Neural progenitor cell (in vitro differentiated cells): ENCODE results near the gene HS6ST3. TPM values are rescaled to one million over a fixed set of nuclear protein-coding genes. Genes with fewer than 3 reads are reported as not detected.

Experiments used
- DNase-seq: peaks from one replicate; pipeline ENCODE4 v3.0.0-alpha.2; 2016; ENCODE audit warnings: low spot score
- H2AFZ ChIP-seq: fragments of 200-600 bp; sonication (generic); replicated peaks from 2 replicates; pipeline ENCODE4 v1.6.1; 2016; ENCODE audit warnings: antibody characterized with exemption
- H3F3A ChIP-seq: fragments of 200-600 bp; sonication (generic); 2 replicates; pipeline ENCODE4 v1.6.1; 2016; ENCODE audit warnings: antibody characterized with exemption, low read depth
- H3K27ac ChIP-seq: fragments of 200-600 bp; sonication (generic); 2 replicates; pipeline ENCODE4 v1.5.1; 2016; ENCODE audit warnings: mild to moderate bottlenecking
- H3K27me3 ChIP-seq: fragments of 200-600 bp; sonication (generic); 2 replicates; pipeline ENCODE4 v1.6.1; 2016; ENCODE audit warnings: mild to moderate bottlenecking, moderate library complexity
- H3K36me3 ChIP-seq: fragments of 200-600 bp; sonication (generic); 2 replicates; pipeline ENCODE4 v1.5.1; 2016
- H3K4me1 ChIP-seq: fragments of 200-600 bp; sonication (generic); 2 replicates; pipeline ENCODE4 v1.6.1; 2016; ENCODE audit warnings: mixed run types
- H3K4me2 ChIP-seq: fragments of 200-600 bp; sonication (generic); 2 replicates; pipeline ENCODE4 v1.6.1; 2016
- H3K4me3 ChIP-seq: fragments of 200-600 bp; sonication (generic); 2 replicates; pipeline ENCODE4 v1.5.1; 2016
- H3K79me2 ChIP-seq: fragments of 200-600 bp; sonication (generic); 2 replicates; pipeline ENCODE4 v1.6.1; 2016; ENCODE audit warnings: low read depth
- H3K9ac ChIP-seq: fragments of 200-600 bp; sonication (generic); 2 replicates; pipeline ENCODE4 v1.6.1; 2016
- H3K9me3 ChIP-seq: fragments of 200-600 bp; sonication (generic); 2 replicates; pipeline ENCODE4 v1.5.1; 2016; ENCODE audit warnings: low read depth
- H4K20me1 ChIP-seq: fragments of 200-600 bp; sonication (generic); 2 replicates; pipeline ENCODE4 v1.6.1; 2016; ENCODE audit warnings: low read depth
- H3K27ac Mint-ChIP-seq: 3 replicates; pipeline ENCODE4 v1.8.0; 2021; ENCODE audit warnings: mixed read lengths
- H3K27me3 Mint-ChIP-seq: 2 replicates; pipeline ENCODE4 v1.8.0; 2022; ENCODE audit warnings: low read depth, mild to moderate bottlenecking, inconsistent platforms, moderate library complexity, mixed read lengths; ENCODE audit not compliant: insufficient read depth
- H3K36me3 Mint-ChIP-seq: 3 replicates; pipeline ENCODE4 v1.8.0; 2021; ENCODE audit warnings: mixed read lengths
- H3K4me1 Mint-ChIP-seq: 3 replicates; pipeline ENCODE4 v1.8.0; 2021; ENCODE audit warnings: mixed read lengths
- H3K4me3 Mint-ChIP-seq: 3 replicates; pipeline ENCODE4 v1.8.0; 2021; ENCODE audit warnings: mild to moderate bottlenecking, moderate library complexity, mixed read lengths
- H3K9me3 Mint-ChIP-seq: 3 replicates; pipeline ENCODE4 v1.8.0; 2020; ENCODE audit warnings: mixed read lengths
- EZH2 ChIP-seq: fragments of 200-600 bp; sonication (generic); IDR thresholded peaks from 2 replicates; pipeline ENCODE4 v1.6.1; 2017; ENCODE audit warnings: antibody characterized with exemption, mild to moderate bottlenecking, moderate library complexity
- EZH2phosphoT487 ChIP-seq: fragments of 200-600 bp; sonication (generic); IDR thresholded peaks from 2 replicates; pipeline ENCODE4 v1.6.1; 2017; ENCODE audit warnings: antibody characterized with exemption
- total RNA-seq: library from RNA; depleted of rRNA; stranded (reverse); fragments of >200 nt; gene quantifications from 2 replicates; pipeline ENCODE4 v1.2.3, GENCODE V29; 2015; ENCODE audit warnings: low replicate concordance
- TF ChIP-seq, protein P1 (sequence below): fragments of 200-600 bp; sonication (generic); IDR thresholded peaks from 2 replicates; pipeline ENCODE4 v1.5.1; 2017; ENCODE audit warnings: antibody characterized with exemption, mild to moderate bottlenecking

The HS6ST3 gene
- total RNA-seq, 1 donor from 2014 or later: 0.39 TPM

- peaks cover 3% of the 10 kb centered on the region for H3K27me3 Mint-ChIP-seq
These were observed 546.2 kb downstream of the HS6ST3 start for GRCh38 chr13:96636001-96636709.

GRCh38 chr13:96637039-96637438 is 547.1 kb downstream of the HS6ST3 start:
- Histone ChIP-seq H3K27me3 (no peaks in the 10 kb centered on the region), H4K20me1 (no peaks in the 10 kb centered on the region), H3K79me2 (no peaks in the 10 kb centered on the region), H3K4me3 (no peak overlapping the region), H3K36me3 (no peaks in the 10 kb centered on the region), H3K9me3 (no peaks in the 10 kb centered on the region), H3K4me2 (no peak overlapping the region), H2AFZ (no peak overlapping the region), H3F3A (no peaks in the 10 kb centered on the region), H3K4me1 (no peaks in the 10 kb centered on the region), H3K27ac (no peak overlapping the region), H3K9ac (no peak overlapping the region)
- TF ChIP-seq EZH2 (no peak), EZH2phosphoT487 (no peak)
- TF ChIP-seq, protein P1, sequence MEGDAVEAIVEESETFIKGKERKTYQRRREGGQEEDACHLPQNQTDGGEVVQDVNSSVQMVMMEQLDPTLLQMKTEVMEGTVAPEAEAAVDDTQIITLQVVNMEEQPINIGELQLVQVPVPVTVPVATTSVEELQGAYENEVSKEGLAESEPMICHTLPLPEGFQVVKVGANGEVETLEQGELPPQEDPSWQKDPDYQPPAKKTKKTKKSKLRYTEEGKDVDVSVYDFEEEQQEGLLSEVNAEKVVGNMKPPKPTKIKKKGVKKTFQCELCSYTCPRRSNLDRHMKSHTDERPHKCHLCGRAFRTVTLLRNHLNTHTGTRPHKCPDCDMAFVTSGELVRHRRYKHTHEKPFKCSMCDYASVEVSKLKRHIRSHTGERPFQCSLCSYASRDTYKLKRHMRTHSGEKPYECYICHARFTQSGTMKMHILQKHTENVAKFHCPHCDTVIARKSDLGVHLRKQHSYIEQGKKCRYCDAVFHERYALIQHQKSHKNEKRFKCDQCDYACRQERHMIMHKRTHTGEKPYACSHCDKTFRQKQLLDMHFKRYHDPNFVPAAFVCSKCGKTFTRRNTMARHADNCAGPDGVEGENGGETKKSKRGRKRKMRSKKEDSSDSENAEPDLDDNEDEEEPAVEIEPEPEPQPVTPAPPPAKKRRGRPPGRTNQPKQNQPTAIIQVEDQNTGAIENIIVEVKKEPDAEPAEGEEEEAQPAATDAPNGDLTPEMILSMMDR: no peak
- Mint-ChIP-seq H3K9me3 (no peaks in the 10 kb centered on the region), H3K36me3 (no peaks in the 10 kb centered on the region), H3K4me1 (no peaks in the 10 kb centered on the region), H3K27me3 (peaks cover 3% of the 10 kb centered on the region), H3K4me3 (no peak overlapping the region), H3K27ac (no peak overlapping the region)
- DNase-seq: no peak

More at GRCh38 chr13:96636001-96636709, 546.2 kb downstream of the HS6ST3 start:
- Histone ChIP-seq H3K9me3 (no peaks in the 10 kb centered on the region), H3K79me2 (no peaks in the 10 kb centered on the region), H3K27me3 (no peaks in the 10 kb centered on the region), H4K20me1 (no peaks in the 10 kb centered on the region), H3K4me3 (no peak overlapping the region), H3F3A (no peaks in the 10 kb centered on the region), H2AFZ (no peak overlapping the region), H3K27ac (no peak overlapping the region), H3K4me2 (no peak overlapping the region), H3K9ac (no peak overlapping the region), H3K36me3 (no peaks in the 10 kb centered on the region), H3K4me1 (no peaks in the 10 kb centered on the region)
- Mint-ChIP-seq H3K36me3 (no peaks in the 10 kb centered on the region), H3K9me3 (no peaks in the 10 kb centered on the region), H3K27ac (no peak overlapping the region), H3K4me1 (no peaks in the 10 kb centered on the region), H3K4me3 (no peak overlapping the region)
- no peak for DNase-seq
- TF ChIP-seq, protein P1: no peak
- no peak for TF ChIP-seq EZH2phosphoT487
- TF ChIP-seq EZH2: no peak

- H3K36me3 Mint-ChIP-seq: no peaks in the 10 kb centered on the region
- H3K36me3 ChIP-seq: no peaks in the 10 kb centered on the region
- H3K9me3 ChIP-seq: no peaks in the 10 kb centered on the region
- H3K9ac ChIP-seq: no peak overlapping the region
- no peak overlapping the region for H3K27ac Mint-ChIP-seq
- no peaks in the 10 kb centered on the region for H3F3A ChIP-seq
- TF ChIP-seq, protein P1: no peak
- TF ChIP-seq EZH2 (no peak), EZH2phosphoT487 (no peak)
- H3K4me3 Mint-ChIP-seq: no peak overlapping the region
- no peaks in the 10 kb centered on the region for H3K79me2 ChIP-seq
- no peak for DNase-seq
- H3K27ac ChIP-seq: no peak overlapping the region
- no peaks in the 10 kb centered on the region for H3K27me3 ChIP-seq
- H3K4me1 Mint-ChIP-seq: no peaks in the 10 kb centered on the region
- H4K20me1 ChIP-seq: no peaks in the 10 kb centered on the region
- no peaks in the 10 kb centered on the region for H3K4me1 ChIP-seq
- H3K27me3 Mint-ChIP-seq: no peaks in the 10 kb centered on the region
- no peak overlapping the region for H3K4me2 ChIP-seq
- peaks cover 1% of the 10 kb centered on the region for H3K9me3 Mint-ChIP-seq
- H2AFZ ChIP-seq: no peak overlapping the region
- no peak overlapping the region for H3K4me3 ChIP-seq
These were observed 556.2 kb downstream of the HS6ST3 start for GRCh38 chr13:96646101-96646500.
